ENCODE results near the gene DGKI.

DGKI gene

DNA sequence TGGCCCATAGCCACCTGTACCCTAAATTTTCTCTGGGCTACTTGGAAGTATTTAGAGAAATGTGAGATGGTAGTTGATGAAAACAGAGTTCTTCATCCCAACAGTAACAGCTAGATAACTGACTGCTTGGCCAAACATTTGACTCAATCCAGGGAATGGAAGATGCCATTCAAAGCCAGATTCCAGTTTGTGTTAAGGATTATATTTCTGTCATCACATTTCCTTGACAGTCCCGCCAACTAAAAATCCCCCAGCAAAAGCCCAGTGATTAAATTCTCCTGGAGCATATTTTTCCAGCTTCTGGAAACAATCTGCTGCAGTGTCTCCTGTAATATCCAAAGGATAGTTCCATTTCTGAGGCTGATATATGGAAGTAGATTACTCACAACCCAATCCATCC is 457.9 kb downstream of the DGKI start:
- DNase-seq (ENCODE audit: extremely low read depth in 1 of 2, low read depth in 1 of 2), result no peak

DNA sequence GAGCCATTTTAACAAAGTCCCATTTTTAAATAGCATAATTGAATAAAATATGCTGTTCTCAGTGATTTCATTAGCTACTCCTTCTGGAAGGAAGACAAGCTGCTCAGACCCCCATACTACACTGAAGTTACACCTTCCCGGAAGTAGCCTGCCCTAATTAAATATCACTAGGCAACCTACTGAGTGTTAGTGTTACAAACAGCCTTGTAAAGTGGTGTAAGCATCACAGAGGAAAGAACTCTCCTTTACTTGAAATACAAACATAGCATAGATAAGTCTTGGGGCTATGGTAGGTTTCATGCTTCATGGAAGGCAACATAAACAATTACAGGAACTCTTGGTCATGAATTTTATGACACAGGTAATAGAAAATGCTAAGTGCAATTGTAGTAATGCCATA is 459.8 kb downstream of the DGKI start:
- DNase-seq (ENCODE audit: extremely low read depth in 1 of 2, low read depth in 1 of 2), result no peak

DNA sequence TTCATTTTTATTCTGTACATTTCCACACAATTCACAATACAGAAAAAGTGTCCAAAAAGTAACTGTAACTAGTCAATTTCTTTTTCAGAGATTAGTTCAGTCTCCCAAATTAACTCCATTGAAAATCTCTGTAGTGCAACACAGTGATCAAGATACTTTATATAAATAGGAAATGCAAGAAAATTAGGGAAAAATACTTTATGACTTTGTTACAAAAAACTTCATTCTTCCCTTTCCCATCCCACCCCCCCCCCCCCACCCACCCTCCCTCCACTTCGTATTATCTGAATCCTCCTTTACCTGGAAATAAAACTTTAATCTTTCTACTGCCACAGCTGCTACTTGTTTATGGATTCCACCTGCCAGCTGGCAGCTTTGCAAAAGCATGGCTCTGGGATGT is 465.7 kb downstream of the DGKI start:
- DNase-seq (ENCODE audit: extremely low read depth in 1 of 2, low read depth in 1 of 2), result no peak

GRCh38 chr7:137373507-137373906 is 473.3 kb downstream of the DGKI start:
- no peak for DNase-seq (ENCODE audit: extremely low read depth in 1 of 2, low read depth in 1 of 2)

- no peak for DNase-seq (ENCODE audit: extremely low read depth in 1 of 2, low read depth in 1 of 2)
These were observed 475.2 kb downstream of the DGKI start for GRCh38 chr7:137371616-137372015.

DNA sequence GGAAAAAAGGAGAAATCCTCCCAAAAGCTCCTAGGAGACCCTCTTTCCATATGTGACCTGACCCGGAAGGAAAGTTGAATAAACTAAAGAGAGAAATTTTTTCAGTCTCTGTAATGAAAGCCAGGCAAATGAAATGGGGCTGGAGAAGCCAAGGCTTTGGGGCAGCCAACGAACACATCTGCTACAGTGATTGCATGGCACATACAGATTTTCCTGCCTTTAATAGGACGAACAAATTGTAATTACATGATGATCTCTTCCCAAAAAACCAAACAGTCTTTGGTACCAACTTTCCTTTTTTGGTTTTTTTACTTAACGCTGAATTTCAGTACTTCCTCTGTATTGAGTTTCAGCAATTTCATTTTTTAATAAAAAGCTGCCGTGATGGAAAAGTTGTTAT is 479.8 kb downstream of the DGKI start:
- DNase-seq (ENCODE audit: extremely low read depth in 1 of 2, low read depth in 1 of 2), result no peak

DNA sequence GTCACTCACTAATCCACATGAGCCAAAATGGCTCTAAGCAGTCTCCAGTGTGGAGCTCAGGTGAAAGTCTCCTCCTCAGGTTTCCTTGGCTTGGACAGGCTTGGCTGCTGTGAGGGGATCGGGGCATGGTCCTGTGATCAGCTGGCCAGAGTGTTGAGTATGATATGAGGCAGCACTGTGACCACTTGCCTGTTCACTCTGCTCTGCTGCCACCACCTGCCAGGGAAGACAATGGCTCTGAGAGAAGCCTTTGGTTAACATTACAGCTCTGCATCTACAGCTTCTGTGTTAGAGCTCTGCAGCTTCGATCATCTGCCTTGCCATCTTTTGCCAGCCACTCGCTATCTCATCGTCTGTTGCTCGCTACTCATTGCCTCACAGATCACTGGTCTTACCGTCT is 483.1 kb downstream of the DGKI start:
- DNase-seq (ENCODE audit: extremely low read depth in 1 of 2, low read depth in 1 of 2), result no peak

- DNase-seq (ENCODE audit: extremely low read depth in 1 of 2, low read depth in 1 of 2), result no peak
These were observed 486.6 kb downstream of the DGKI start for GRCh38 chr7:137360087-137360679.

DNA sequence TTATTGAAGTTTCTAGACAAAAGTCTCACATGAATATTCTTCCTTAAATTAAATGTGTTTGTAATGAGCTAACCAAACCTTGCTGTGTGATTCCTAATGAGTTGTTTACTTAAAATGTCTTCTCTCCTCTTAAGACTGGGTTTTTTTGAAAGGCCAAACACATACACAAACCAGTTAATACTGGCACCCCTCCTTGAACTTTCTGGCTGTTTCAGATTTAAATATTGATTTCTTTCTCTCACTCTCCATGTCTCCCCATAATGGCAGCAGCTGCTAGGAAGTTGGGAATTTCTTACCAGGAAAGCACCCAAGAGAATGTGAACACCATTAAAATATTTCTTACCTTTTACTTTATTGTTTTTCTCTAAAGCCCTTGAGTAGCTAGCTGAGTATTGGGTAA is 491.8 kb downstream of the DGKI start:
- no peak for DNase-seq (ENCODE audit: extremely low read depth in 1 of 2, low read depth in 1 of 2)

- DNase-seq (ENCODE audit: extremely low read depth in 1 of 2, low read depth in 1 of 2), result no peak
These were observed 492.4 kb downstream of the DGKI start for GRCh38 chr7:137354396-137354795.

DNA sequence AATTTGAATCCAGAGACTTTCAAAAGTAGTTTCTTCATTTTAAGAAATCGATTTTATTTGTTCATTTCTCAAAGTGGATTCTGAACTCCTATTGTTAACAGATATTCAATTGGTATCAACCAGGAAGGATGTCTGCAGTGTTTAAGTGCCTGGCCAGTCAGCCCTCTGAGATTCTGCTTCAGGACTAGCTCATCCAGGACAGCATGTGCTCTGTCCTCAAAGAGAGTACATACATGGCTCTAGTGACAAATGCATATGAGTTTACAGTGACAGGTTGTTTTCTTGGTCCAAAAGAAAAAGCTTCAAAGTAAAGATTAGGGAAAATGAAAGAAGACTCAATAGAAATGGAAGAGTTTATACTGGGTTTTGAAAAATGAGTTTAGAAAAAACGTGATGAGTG is 494.8 kb downstream of the DGKI start:
- DNase-seq (ENCODE audit: extremely low read depth in 1 of 2, low read depth in 1 of 2), result no peak

GRCh38 chr7:137345799-137346449 is 500.9 kb downstream of the DGKI start:
- no peak for DNase-seq (ENCODE audit: extremely low read depth in 1 of 2, low read depth in 1 of 2)

DNA sequence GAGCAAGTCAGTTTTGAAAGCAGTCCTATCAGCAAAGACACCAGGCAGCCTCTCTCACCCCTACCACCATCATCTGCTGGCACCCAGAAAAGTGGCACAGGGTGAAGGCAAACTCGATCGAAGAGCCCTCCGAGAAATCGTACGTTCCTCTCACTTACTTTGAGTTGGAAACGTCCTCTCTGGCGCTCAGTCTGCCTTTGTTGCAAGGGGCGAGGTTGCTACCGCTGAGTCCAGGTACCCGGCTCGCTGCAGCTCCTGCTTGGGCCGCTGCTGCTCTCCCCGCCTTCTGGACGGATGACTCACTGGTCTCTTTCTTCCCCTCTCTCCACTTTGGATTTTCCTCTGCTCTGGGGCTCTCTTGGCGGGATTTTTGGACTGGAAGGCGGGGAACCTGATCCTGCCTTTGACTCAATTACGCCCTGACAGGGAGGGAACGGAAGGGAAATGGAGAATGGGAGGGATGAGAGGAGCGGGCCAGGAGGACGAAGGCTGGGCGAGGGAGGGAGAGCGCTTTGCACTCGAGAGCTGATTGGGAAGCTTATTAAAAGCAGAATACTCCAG is 503.4 kb downstream of the DGKI start, which contains the start of gene PTN:
Gene PTN (minus strand): TSS at position 453 of the 561 bp plus-strand sequence. CDS start 88,760 bp downstream, outside the sequence.
- no peak for DNase-seq (ENCODE audit: extremely low read depth in 1 of 2, low read depth in 1 of 2)

GRCh38 chr7:137342828-137343261 is 503.9 kb downstream of the DGKI start:
- no peak for DNase-seq (ENCODE audit: extremely low read depth in 1 of 2, low read depth in 1 of 2)

DNA sequence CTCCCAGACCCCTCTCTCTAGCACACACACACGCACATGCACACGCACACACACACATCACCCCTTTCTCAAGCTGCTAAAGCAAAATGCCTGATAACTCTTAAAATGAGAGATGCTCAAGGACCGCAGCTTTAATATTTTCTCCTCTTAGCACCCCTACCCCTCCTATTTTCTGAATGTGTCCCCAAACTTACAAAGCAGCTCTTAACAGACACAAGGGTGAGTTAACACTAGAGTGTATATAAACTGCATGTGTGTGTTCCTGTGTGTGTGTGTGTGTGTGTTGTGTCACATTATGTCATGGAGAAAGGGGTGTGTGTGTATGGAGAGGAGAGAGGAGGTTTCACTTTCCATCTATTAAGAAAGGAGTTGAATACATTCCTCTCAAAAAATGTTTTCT is 504.5 kb downstream of the DGKI start:
- no peak for DNase-seq (ENCODE audit: extremely low read depth in 1 of 2, low read depth in 1 of 2)

DNA sequence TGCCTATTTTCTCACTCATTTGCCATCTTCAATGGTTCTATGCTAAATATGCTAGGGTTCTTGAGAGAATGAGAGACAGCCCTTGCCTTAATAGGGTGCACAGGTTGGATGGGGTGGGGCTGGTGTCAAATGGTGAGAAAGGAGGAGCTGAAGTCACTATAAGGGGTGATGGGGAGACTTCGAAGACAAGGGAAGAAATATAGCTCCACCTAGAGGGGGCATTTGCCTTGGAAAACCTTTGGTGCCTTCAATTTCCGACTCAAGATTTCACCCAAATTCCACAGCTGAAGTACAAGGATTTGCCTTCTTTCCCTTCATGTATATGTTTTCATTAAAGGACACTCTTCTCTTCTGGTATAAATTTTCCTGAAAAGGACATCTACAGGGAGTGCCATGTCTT is 508.9 kb downstream of the DGKI start:
- no peak for DNase-seq (ENCODE audit: extremely low read depth in 1 of 2, low read depth in 1 of 2)

- no peak for DNase-seq (ENCODE audit: extremely low read depth in 1 of 2, low read depth in 1 of 2)
These were observed 511.0 kb downstream of the DGKI start for GRCh38 chr7:137335814-137336213.

DNA sequence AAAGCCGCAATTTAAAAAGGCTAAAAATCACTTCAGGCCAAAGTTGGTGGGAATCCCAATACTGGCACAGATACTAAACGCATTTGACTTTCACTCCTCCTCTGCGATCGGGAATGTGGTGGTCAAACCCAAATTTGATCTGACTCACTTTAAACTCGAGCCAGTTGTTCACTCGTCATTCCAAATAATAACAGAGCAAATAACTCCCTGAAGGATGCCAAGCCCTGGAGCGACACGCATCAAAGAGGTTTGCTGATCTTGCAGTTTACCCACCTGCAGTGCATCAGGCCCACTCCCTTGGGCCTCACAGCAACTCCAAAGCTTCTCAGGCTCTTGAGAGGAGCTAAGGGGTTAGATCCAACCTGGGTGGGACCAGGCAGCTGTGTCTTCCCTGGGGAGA is 515.4 kb downstream of the DGKI start:
- no peak for DNase-seq (ENCODE audit: extremely low read depth in 1 of 2, low read depth in 1 of 2)

Data from stimulated activated CD8-positive, alpha-beta memory T cell treated with anti-CD3 and anti-CD28 coated beads, Interleukin-7, amount 100 ng/mL, for 48 hours (primary cell).